NOMO-1 treated with dmso at 0.1 percent for 144 hours (cell line): Measurements from ENCODE around the gene SLC7A7.
A peak's percentile ranks its signal among the peaks of the same experiment; 100 is the strongest.
"Not testable (repeated sequence)": the region's sequence is repeated elsewhere in the genome, so short reads cannot be mapped to it uniquely, and the experiment has no call there.

Source experiments
- DNase-seq: peaks from one replicate; lab custom pipeline; 2025; ENCODE audit not compliant: unreplicated experiment; lab: John Stamatoyannopoulos, UW

SLC7A7 gene

GRCh38 chr14:22814941-22815713 lies at the start of gene SLC7A7:
Gene SLC7A7, minus strand, starts transcription at chr14:22815435. Its CDS starts 2,037 bp downstream, at chr14:22813398.
- DNase-seq: peak; percentile 72

DNA sequence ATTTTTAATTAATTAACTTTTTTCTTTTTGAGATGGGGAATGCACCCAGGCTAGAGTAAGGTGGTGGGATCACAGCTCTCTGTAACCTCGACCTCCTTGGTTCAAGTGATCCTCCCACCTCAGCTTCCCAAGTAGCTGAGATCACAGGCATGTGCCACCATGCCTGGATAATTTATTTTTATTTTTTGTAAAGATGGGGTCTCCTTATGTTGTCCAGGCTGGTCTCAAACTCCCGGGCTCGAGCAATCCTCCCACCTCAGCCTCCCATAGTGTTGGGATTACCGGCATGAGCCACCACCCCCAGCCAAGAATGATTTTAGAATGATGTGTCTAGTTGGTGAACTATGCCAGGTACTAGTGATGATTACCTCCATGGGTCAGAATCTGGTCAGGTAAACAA lies 49.7 kb upstream of the SLC7A7 start:
- DNase-seq: no peak

- no peak for DNase-seq
These were observed 46.4 kb upstream of the SLC7A7 start for GRCh38 chr14:22861651-22862050.

DNA sequence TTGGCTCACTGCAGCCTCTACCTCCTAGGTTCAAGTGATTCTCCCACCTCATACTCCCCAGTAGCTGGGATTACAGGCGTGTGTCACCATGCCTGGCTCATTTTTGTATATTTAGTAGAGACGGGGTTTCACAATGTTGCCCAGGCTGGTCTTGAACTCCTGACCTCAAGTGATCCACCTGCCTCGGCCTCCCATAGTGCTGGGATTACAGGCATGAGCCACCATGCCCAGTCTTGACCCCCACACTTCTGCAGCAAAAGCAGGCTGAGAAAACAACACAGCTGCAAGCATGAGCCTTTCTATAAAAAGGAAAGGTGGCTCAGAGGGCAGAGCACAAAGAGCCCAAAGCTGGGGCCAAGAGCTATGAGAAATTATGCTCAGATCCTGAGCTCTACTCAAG lies 45.1 kb upstream of the SLC7A7 start:
- not testable (repeated sequence) for DNase-seq

- no peak for DNase-seq
These were observed 41.2 kb upstream of the SLC7A7 start for GRCh38 chr14:22856428-22856827.

GRCh38 chr14:22854963-22855724 lies 39.9 kb upstream of the SLC7A7 start:
- no peak for DNase-seq

DNA sequence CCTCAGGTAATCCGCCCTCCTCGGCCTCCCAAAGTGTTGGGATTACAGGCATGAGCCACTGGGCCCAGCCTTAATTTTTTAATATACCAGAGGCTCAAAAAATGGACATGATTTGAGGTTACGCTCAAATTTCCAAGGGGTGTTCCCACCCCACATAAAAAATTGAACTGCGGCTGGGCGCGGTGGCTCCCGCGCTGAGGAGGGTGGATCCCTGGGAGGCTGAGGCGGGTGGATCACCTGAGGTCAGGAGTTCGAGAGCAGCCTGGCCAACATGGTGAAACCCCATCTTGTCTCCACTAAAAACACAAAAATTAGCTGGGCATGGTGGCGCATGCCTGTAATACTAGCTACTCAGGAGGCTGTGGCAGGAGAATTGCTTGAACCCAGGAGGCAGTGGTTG lies 39.1 kb upstream of the SLC7A7 start:
- DNase-seq: not testable (repeated sequence)

DNA sequence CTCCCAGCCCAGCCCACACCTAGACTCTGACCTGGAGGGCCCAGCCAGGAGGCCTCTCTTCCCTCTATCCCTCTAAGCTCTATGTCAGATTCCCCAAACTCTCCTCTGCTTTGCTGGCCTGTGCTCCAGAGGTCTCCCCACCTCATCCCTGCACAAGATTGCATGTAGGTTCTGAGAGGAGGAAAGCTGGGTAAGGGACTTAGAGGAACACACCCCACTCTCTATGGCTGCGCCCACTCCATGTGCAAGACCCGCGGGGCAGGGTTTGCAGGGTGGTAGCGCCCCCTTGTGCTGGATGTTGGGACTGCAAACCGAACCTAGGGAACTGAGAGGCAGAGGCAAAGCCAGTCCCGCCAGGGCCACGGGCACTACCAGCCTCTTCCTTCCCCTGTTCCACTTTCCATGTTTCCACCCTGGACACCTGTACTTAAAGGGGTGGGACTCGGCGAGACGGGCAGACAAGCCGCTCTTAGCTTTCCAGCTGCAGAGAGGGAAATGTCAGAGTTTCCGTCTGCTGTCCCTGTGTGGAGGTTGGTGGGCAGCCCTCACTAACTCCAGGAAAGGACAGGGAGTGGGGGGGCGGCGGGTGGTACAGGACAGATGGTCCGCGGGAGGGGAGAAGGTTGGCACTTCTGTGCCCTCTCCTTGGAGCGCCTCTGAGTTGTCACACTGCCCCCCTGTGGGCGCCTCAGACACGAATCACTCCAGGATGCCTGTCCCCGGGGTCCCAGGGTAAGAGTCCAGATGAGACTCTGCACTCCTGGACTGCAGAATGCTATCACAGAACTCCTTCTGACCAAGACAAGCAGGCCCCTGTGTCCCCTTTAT lies 37.9 kb upstream of the SLC7A7 start:
- peak; percentile 56 for DNase-seq

GRCh38 chr14:22852599-22852939 lies 37.3 kb upstream of the SLC7A7 start:
- no peak for DNase-seq

DNA sequence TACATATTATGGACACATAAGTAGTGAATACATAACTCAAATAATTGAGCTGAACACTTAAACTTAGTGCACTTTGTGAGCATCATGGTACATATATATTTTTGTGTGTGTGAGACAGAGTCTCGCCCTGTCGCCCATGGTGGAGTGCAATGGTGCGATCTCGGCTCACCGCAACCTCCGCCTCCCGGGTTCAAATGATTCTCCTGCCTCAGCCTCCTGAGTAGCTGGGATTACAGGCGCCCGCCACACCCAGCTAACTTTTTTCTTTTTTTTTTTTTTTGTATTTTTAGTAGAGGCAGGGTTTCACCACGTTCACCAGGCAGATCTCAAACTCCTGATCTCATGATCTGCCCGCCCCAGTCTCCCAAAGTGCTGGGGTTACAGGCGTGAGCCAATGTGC lies 36.9 kb upstream of the SLC7A7 start:
- not testable (repeated sequence) for DNase-seq

- DNase-seq: peak; percentile 50
These were observed 35.9 kb upstream of the SLC7A7 start for GRCh38 chr14:22850944-22851764.

DNA sequence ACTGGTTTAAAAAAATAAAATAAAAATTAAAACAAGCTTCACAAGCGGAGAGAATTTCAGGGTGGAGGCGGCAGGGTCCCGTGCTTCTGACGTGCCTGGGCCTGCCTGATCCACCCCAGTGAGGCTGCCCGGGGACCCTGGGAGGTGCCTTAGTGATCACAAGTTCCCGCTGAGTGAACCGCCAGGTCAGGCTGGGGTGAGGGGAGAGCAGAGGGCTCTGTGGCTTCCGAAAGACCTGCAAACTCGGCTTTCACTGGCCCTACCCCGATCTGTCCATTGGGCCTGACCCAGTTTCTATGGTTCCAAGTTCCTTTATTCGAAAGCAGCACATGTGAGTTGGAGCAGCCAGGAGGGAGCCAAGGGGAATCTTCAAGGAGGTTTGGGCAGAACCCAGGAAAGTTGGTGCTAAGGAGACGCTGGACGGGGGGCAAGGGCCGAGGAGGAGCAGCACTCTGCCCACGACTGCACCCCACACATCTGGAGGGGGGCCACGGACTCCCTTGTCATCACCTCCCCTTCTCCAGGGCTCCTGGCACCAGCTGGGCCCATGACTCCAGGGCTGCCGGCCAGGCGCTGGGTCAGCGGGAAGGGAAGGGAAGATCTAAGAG lies 34.1 kb upstream of the SLC7A7 start:
- no peak for DNase-seq

DNA sequence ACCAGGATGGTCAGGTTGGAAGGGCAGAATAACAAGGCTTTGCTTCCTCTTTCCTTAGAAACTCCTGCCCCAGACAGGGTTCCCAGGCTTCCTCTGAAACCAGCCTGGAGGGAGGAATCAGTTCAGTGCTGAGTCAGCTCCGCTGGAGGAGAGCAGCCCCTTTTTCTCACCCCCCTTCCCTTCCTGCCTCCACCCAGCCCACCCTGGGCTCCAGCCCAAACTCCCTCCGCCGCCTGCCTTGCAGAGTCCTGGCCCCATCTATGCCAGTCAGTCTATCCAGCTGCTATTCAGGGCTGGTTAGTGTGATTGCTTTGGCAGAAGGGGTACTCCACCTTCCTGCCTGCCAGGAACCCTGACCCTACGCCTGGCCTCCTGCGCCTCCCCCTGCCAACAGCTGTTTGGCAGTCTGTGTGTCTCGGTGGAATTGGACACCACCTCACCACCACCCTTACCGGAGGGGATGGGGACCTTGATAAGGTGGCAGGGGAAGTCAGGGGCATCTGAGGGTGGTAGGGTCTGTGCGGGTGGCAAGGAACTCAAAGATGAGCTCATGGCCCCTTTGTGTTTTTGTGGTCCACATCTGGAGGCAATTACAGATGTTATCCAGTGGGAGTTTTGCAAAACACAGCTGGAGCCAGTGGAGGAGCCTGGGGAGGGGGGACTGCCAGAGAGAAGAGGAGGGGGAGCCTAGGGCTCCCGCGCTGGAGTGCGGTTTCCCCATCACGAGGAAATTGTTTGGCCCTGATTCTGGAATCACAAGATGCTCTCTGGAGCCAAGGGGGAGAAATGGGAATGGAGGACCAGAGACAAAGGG lies 33.3 kb upstream of the SLC7A7 start:
- no peak for DNase-seq

GRCh38 chr14:22847661-22848341 lies 32.6 kb upstream of the SLC7A7 start:
- no peak for DNase-seq

DNA sequence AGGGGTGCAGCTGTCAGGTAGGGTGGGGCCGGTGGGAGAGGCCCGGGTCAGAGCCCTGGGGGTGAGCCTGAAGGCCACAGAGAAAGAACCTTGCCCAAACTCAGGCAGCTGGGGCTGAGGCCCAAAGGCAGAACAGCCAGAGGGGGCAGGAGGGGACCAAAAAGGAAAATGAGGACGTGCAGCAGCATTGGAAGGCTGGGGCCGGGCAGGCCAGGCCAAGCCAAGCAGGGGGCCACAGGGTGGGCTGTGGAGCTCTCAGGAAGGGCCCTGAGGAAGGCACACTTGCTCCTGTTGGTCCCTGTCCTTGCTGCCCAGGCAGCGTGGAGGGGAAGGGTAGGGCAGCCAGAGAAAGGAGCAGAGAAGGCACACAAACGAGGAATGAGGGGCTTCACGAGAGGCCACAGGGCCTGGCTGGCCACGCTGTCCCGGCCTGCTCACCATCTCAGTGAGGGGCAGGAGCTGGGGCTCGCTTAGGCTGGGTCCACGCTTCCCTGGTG lies 31.6 kb upstream of the SLC7A7 start:
- DNase-seq: no peak

- DNase-seq: no peak
These were observed 30.8 kb upstream of the SLC7A7 start for GRCh38 chr14:22845821-22846625.

DNA sequence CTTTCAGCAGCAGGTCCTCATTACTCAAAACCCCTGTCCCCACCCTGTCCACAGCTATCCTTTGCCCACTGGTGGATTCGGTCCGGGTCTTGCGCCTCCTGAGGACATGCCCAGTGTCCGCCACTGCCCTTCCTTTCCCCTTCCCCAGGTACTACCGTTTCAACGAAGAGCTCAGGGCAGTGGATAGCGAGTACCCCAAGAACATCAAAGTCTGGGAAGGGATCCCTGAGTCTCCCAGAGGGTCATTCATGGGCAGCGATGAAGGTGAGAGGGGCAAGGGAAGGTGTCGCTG lies 29.8 kb upstream of the SLC7A7 start:
- DNase-seq: no peak
